Measurements from ENCODE around the gene PEF1.

DNA sequence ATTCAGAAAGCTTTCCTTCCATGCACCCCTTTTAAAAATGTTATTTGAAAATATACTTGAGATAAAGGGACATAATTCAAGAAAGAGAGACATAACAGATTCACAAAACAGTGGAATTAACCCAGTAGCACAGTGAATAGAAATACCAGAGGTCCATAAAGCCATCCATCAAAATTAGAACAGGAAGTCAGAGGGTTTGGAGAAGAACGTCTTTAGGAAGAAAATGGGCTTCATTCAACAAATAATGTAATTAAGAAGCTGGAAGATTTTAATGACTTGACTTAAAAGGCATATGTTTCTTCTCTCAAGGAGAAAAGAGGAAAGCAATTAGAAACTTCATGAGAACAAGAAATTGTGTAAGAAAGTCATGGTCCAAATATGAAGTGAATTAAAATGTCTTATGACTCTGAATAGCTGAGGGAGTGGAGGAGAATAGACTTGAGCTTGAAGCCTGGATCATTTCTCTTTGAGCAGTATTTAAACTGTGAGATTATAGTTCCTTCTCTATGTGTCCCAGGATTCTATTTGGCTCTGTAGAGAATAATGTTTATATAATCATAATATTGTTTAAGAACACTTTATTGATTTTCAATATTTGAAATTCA, 35.1 kb downstream of the PEF1 start:
- TF ChIP-seq, protein P1, sequence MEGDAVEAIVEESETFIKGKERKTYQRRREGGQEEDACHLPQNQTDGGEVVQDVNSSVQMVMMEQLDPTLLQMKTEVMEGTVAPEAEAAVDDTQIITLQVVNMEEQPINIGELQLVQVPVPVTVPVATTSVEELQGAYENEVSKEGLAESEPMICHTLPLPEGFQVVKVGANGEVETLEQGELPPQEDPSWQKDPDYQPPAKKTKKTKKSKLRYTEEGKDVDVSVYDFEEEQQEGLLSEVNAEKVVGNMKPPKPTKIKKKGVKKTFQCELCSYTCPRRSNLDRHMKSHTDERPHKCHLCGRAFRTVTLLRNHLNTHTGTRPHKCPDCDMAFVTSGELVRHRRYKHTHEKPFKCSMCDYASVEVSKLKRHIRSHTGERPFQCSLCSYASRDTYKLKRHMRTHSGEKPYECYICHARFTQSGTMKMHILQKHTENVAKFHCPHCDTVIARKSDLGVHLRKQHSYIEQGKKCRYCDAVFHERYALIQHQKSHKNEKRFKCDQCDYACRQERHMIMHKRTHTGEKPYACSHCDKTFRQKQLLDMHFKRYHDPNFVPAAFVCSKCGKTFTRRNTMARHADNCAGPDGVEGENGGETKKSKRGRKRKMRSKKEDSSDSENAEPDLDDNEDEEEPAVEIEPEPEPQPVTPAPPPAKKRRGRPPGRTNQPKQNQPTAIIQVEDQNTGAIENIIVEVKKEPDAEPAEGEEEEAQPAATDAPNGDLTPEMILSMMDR (IDR thresholded peaks at IDR 0.05) = no peak
- no peak for TF ChIP-seq POLR2A (IDR thresholded peaks at IDR 0.05)
- TF ChIP-seq POLR2AphosphoS5 (IDR thresholded peaks at IDR 0.05; ENCODE audit: insufficient read depth in 1 of 2, low read depth in 1 of 2) = no peak

Data from vagina (tissue), 2 donors.